ENCODE measurements around the gene NDUFB5.

The NDUFB5 gene

DNA sequence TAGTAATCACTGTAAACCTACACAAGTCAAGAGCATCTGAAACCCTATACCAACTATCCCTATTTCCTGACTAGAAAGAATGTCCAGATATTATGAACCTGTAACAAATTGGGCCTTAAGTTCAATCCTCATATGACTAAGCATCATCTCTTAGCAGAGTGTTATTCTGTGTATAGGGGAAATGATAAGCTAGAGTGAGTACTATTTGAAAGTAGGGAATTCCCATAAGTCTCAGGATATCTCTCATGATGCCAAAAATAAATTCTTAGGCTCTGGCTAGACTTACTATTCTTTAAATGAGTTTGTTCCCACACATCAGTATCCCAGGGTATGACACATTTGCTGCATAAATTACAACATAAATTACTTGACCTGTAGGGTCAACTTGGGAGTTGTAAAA lies 15.5 kb upstream of the NDUFB5 start:
- no peaks in the 10 kb centered on the region for H3K27me3 ChIP-seq (ENCODE audit: low read depth, low read length)
- H3K36me3 ChIP-seq (replicated peaks; ENCODE audit: low read depth, low read length) = peaks cover 57% of the 10 kb centered on the region
- H4K20me1 ChIP-seq (ENCODE audit: insufficient read depth, low read length) = no peaks in the 10 kb centered on the region
- H3K4me3 ChIP-seq (ENCODE audit: low read length) = no peak overlapping the region
- TF ChIP-seq, protein P1, sequence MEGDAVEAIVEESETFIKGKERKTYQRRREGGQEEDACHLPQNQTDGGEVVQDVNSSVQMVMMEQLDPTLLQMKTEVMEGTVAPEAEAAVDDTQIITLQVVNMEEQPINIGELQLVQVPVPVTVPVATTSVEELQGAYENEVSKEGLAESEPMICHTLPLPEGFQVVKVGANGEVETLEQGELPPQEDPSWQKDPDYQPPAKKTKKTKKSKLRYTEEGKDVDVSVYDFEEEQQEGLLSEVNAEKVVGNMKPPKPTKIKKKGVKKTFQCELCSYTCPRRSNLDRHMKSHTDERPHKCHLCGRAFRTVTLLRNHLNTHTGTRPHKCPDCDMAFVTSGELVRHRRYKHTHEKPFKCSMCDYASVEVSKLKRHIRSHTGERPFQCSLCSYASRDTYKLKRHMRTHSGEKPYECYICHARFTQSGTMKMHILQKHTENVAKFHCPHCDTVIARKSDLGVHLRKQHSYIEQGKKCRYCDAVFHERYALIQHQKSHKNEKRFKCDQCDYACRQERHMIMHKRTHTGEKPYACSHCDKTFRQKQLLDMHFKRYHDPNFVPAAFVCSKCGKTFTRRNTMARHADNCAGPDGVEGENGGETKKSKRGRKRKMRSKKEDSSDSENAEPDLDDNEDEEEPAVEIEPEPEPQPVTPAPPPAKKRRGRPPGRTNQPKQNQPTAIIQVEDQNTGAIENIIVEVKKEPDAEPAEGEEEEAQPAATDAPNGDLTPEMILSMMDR (IDR thresholded peaks at IDR 0.05; ENCODE audit: low read depth, low read length) = no peak
- no peak for TF ChIP-seq EZH2phosphoT487 (IDR thresholded peaks at IDR 0.05; ENCODE audit: low read depth)
- no peak overlapping the region for H3K27ac ChIP-seq (ENCODE audit: low read length)
- no peak overlapping the region for H2AFZ ChIP-seq (ENCODE audit: low read depth, low read length)
- no peaks in the 10 kb centered on the region for H3K9me3 ChIP-seq (ENCODE audit: insufficient read depth, low read length)
- H3K79me2 ChIP-seq (ENCODE audit: low read length) = no peaks in the 10 kb centered on the region
- no peak overlapping the region for H3K9ac ChIP-seq (ENCODE audit: low read length)
- peaks cover 10% of the 10 kb centered on the region for H3K4me1 ChIP-seq (ENCODE audit: low read length)
- no peak overlapping the region for H3K4me2 ChIP-seq (ENCODE audit: low read length)

DNA sequence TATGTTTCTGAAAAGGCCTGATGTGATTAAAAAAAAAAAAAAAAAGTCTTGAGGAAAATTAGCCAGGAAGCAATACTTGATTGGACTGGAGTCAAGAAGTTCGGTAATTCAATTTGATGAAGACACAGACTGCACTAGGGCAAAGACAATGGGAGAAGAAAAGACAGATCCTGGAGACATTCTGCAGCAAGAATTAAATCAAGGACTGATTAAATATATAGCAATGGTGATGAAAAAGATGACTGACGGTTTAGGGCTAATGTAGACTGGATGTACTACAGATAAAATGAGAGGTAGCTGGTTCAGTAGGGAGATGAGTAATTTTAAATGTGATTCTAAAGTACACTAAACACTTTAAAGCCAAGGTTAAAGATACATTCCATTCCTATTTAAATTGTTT lies 13.9 kb upstream of the NDUFB5 start:
- no peak overlapping the region for H2AFZ ChIP-seq (ENCODE audit: low read depth, low read length)
- no peak overlapping the region for H3K27ac ChIP-seq (ENCODE audit: low read length)
- H3K36me3 ChIP-seq (replicated peaks; ENCODE audit: low read depth, low read length) = peaks cover 61% of the 10 kb centered on the region
- H3K9ac ChIP-seq (ENCODE audit: low read length) = no peak overlapping the region
- H4K20me1 ChIP-seq (ENCODE audit: insufficient read depth, low read length) = no peaks in the 10 kb centered on the region
- no peak for TF ChIP-seq EZH2phosphoT487 (IDR thresholded peaks at IDR 0.05; ENCODE audit: low read depth)
- TF ChIP-seq, protein P1 (IDR thresholded peaks at IDR 0.05; ENCODE audit: low read depth, low read length) = no peak
- H3K4me3 ChIP-seq (ENCODE audit: low read length) = no peak overlapping the region
- H3K4me1 ChIP-seq (ENCODE audit: low read length) = peaks cover 10% of the 10 kb centered on the region
- no peaks in the 10 kb centered on the region for H3K79me2 ChIP-seq (ENCODE audit: low read length)
- H3K4me2 ChIP-seq (ENCODE audit: low read length) = no peak overlapping the region
- H3K27me3 ChIP-seq (ENCODE audit: low read depth, low read length) = no peaks in the 10 kb centered on the region
- H3K9me3 ChIP-seq (ENCODE audit: insufficient read depth, low read length) = no peaks in the 10 kb centered on the region

DNA sequence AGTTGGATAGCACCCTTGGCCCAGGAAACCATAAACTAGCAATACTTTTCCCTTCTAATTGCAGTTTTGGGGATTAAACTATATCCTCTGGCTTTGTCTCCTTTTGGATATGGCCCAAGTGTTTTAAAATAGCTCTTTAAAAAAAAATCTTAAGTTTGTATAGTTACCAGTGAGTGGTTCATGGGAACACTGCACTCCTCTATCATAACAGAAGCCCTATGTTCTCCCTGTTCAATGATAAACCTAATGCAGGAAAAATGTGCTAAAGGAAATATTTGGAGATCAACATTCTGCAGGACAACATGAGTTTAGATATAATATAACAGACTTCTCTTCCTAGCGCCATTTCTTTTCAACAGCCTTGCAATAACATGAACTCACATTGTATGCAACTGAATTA lies 13.3 kb upstream of the NDUFB5 start:
- no peak overlapping the region for H3K27ac ChIP-seq (ENCODE audit: low read length)
- no peaks in the 10 kb centered on the region for H3K79me2 ChIP-seq (ENCODE audit: low read length)
- no peaks in the 10 kb centered on the region for H3K27me3 ChIP-seq (ENCODE audit: low read depth, low read length)
- no peaks in the 10 kb centered on the region for H3K9me3 ChIP-seq (ENCODE audit: insufficient read depth, low read length)
- H3K36me3 ChIP-seq (replicated peaks; ENCODE audit: low read depth, low read length) = peaks cover 61% of the 10 kb centered on the region
- no peak overlapping the region for H3K9ac ChIP-seq (ENCODE audit: low read length)
- no peak overlapping the region for H3K4me2 ChIP-seq (ENCODE audit: low read length)
- H4K20me1 ChIP-seq (ENCODE audit: insufficient read depth, low read length) = no peaks in the 10 kb centered on the region
- H3K4me1 ChIP-seq (ENCODE audit: low read length) = peaks cover 10% of the 10 kb centered on the region
- no peak for TF ChIP-seq EZH2phosphoT487 (IDR thresholded peaks at IDR 0.05; ENCODE audit: low read depth)
- TF ChIP-seq, protein P1 (IDR thresholded peaks at IDR 0.05; ENCODE audit: low read depth, low read length) = no peak
- no peak overlapping the region for H3K4me3 ChIP-seq (ENCODE audit: low read length)
- H2AFZ ChIP-seq (ENCODE audit: low read depth, low read length) = no peak overlapping the region

DNA sequence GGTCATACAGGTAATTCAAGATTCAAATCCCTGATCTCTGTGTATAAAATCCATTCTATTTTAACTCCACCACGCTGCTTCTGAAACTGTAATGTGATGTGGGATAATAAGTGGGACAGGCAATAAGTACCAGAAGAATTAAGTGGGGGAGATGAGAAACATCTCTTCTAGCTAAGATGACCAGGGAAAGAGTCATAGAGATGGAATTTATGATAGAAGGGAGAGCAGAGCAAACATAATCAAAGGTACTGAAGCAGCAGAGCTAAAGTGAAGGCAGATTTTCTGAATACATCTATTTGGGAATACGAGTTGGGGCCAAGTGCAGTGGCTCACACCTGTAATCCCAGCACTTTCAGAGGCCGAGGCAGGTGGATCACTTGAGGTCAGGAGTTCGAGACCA lies 5.1 kb upstream of the NDUFB5 start:
- H3K27ac ChIP-seq (ENCODE audit: low read length) = no peak overlapping the region
- no peak overlapping the region for H3K9ac ChIP-seq (ENCODE audit: low read length)
- H3K4me1 ChIP-seq (ENCODE audit: low read length) = peaks cover 5% of the 10 kb centered on the region; the same call in 1 of the 2 replicates
- H3K4me3 ChIP-seq (ENCODE audit: low read length) = no peak overlapping the region
- no peaks in the 10 kb centered on the region for H4K20me1 ChIP-seq (ENCODE audit: insufficient read depth, low read length)
- H3K27me3 ChIP-seq (ENCODE audit: low read depth, low read length) = no peaks in the 10 kb centered on the region
- no peak overlapping the region for H3K4me2 ChIP-seq (ENCODE audit: low read length)
- peaks cover 20% of the 10 kb centered on the region for H3K79me2 ChIP-seq (ENCODE audit: low read length)
- no peaks in the 10 kb centered on the region for H3K9me3 ChIP-seq (ENCODE audit: insufficient read depth, low read length)
- no peak for TF ChIP-seq EZH2phosphoT487 (IDR thresholded peaks at IDR 0.05; ENCODE audit: low read depth)
- TF ChIP-seq, protein P1 (IDR thresholded peaks at IDR 0.05; ENCODE audit: low read depth, low read length) = no peak
- H3K36me3 ChIP-seq (replicated peaks; ENCODE audit: low read depth, low read length) = peaks cover 34% of the 10 kb centered on the region
- no peak overlapping the region for H2AFZ ChIP-seq (ENCODE audit: low read depth, low read length)
